Measurements from ENCODE around the gene CADM2. TPM values are rescaled to one million over a fixed set of nuclear protein-coding genes. Genes with fewer than 3 reads are reported as not detected.

Gene CADM2
- polyA plus RNA-seq, 1 donor from 2014 or later, result not detected

- Mint-ChIP-seq H3K27me3 (no peaks in the 10 kb centered on the region), H3K9me3 (peaks cover 0 to 7% (median 0%) of the 10 kb centered on the region in 3 donors), H3K4me1 (no peaks in the 10 kb centered on the region), H3K27ac (no peak overlapping the region), H3K36me3 (no peaks in the 10 kb centered on the region), H3K4me3 (no peak overlapping the region)
Observed at GRCh38 chr3:85164436-85164835, 205.6 kb downstream of the CADM2 start.

- H3K36me3 Mint-ChIP-seq, result no peaks in the 10 kb centered on the region
- H3K4me3 Mint-ChIP-seq, result no peak overlapping the region
- H3K27me3 Mint-ChIP-seq, result no peaks in the 10 kb centered on the region
- H3K27ac Mint-ChIP-seq, result no peak overlapping the region
- no peaks in the 10 kb centered on the region for H3K4me1 Mint-ChIP-seq
- H3K9me3 Mint-ChIP-seq, result peaks cover 0 to 7% (median 2%) of the 10 kb centered on the region in 3 donors
Observed at GRCh38 chr3:85167576-85167975, 208.8 kb downstream of the CADM2 start.

- H3K4me3 Mint-ChIP-seq, result no peak overlapping the region
- H3K9me3 Mint-ChIP-seq, result peaks cover 0 to 3% (median 0%) of the 10 kb centered on the region in 3 donors
- H3K27me3 Mint-ChIP-seq, result no peaks in the 10 kb centered on the region
- H3K27ac Mint-ChIP-seq, result no peak overlapping the region
- no peaks in the 10 kb centered on the region for H3K36me3 Mint-ChIP-seq
- H3K4me1 Mint-ChIP-seq, result no peaks in the 10 kb centered on the region
Observed at GRCh38 chr3:85170646-85171045, 211.9 kb downstream of the CADM2 start.

GRCh38 chr3:85171976-85172375 lies 213.2 kb downstream of the CADM2 start:
- no peaks in the 10 kb centered on the region for H3K27me3 Mint-ChIP-seq

GRCh38 chr3:85176799-85177198 lies 218.0 kb downstream of the CADM2 start:
- no peak overlapping the region for H3K4me3 Mint-ChIP-seq
- peaks cover 0 to 3% (median 3%) of the 10 kb centered on the region in 3 donors for H3K9me3 Mint-ChIP-seq

More at GRCh38 chr3:85171976-85172375, 213.2 kb downstream of the CADM2 start:
- no peaks in the 10 kb centered on the region for H3K36me3 Mint-ChIP-seq
- H3K9me3 Mint-ChIP-seq, result peaks cover 0 to 3% (median 2%) of the 10 kb centered on the region in 3 donors
- H3K4me3 Mint-ChIP-seq, result no peak overlapping the region
- H3K27ac Mint-ChIP-seq, result no peak overlapping the region
- no peaks in the 10 kb centered on the region for H3K4me1 Mint-ChIP-seq

GRCh38 chr3:85182975-85183752 lies 224.4 kb downstream of the CADM2 start:
- Mint-ChIP-seq H3K4me3 (no peak overlapping the region), H3K9me3 (peaks cover 0 to 2% (median 0%) of the 10 kb centered on the region in 3 donors), H3K27ac (no peak overlapping the region), H3K27me3 (no peaks in the 10 kb centered on the region), H3K4me1 (no peaks in the 10 kb centered on the region), H3K36me3 (no peaks in the 10 kb centered on the region)

More at GRCh38 chr3:85176799-85177198, 218.0 kb downstream of the CADM2 start:
- Mint-ChIP-seq H3K27ac (no peak overlapping the region), H3K4me1 (no peaks in the 10 kb centered on the region), H3K27me3 (no peaks in the 10 kb centered on the region), H3K36me3 (no peaks in the 10 kb centered on the region)

- Mint-ChIP-seq H3K9me3 (peaks cover 0 to 2% (median 0%) of the 10 kb centered on the region in 3 donors), H3K27ac (no peak overlapping the region), H3K4me1 (no peaks in the 10 kb centered on the region), H3K27me3 (no peaks in the 10 kb centered on the region), H3K4me3 (no peak overlapping the region), H3K36me3 (no peaks in the 10 kb centered on the region)
Observed at GRCh38 chr3:85185495-85185894, 226.7 kb downstream of the CADM2 start.

GRCh38 chr3:85189731-85190130 lies 230.9 kb downstream of the CADM2 start:
- Mint-ChIP-seq H3K4me1 (no peaks in the 10 kb centered on the region), H3K27me3 (no peaks in the 10 kb centered on the region), H3K9me3 (peaks cover 0 to 5% (median 0%) of the 10 kb centered on the region in 3 donors), H3K36me3 (no peaks in the 10 kb centered on the region), H3K4me3 (no peak overlapping the region), H3K27ac (no peak overlapping the region)

GRCh38 chr3:85193565-85193964 lies 234.8 kb downstream of the CADM2 start:
- Mint-ChIP-seq H3K9me3 (peaks cover 0 to 5% (median 0%) of the 10 kb centered on the region in 3 donors), H3K27ac (no peak overlapping the region), H3K36me3 (no peaks in the 10 kb centered on the region), H3K4me1 (no peaks in the 10 kb centered on the region), H3K27me3 (no peaks in the 10 kb centered on the region), H3K4me3 (no peak overlapping the region)

GRCh38 chr3:85208650-85209049 lies 249.9 kb downstream of the CADM2 start:
- Mint-ChIP-seq H3K4me3 (no peak overlapping the region), H3K36me3 (no peaks in the 10 kb centered on the region), H3K9me3 (peaks cover 0 to 16% (median 1%) of the 10 kb centered on the region in 3 donors), H3K27me3 (no peaks in the 10 kb centered on the region), H3K27ac (no peak overlapping the region), H3K4me1 (no peaks in the 10 kb centered on the region)

- Mint-ChIP-seq H3K4me3 (no peak overlapping the region), H3K36me3 (no peaks in the 10 kb centered on the region)
Observed at GRCh38 chr3:85210540-85210939, 251.8 kb downstream of the CADM2 start.

GRCh38 chr3:85228966-85229365 lies 270.2 kb downstream of the CADM2 start:
- Mint-ChIP-seq H3K36me3 (no peaks in the 10 kb centered on the region), H3K9me3 (peaks cover 3 to 9% (median 4%) of the 10 kb centered on the region in 3 donors), H3K27ac (no peak overlapping the region), H3K4me1 (no peaks in the 10 kb centered on the region), H3K27me3 (no peaks in the 10 kb centered on the region), H3K4me3 (no peak overlapping the region)

More at GRCh38 chr3:85210540-85210939, 251.8 kb downstream of the CADM2 start:
- peaks cover 0 to 12% (median 3%) of the 10 kb centered on the region in 3 donors for H3K9me3 Mint-ChIP-seq
- H3K27ac Mint-ChIP-seq, result no peak overlapping the region
- H3K4me1 Mint-ChIP-seq, result no peaks in the 10 kb centered on the region
- H3K27me3 Mint-ChIP-seq, result no peaks in the 10 kb centered on the region

- no peaks in the 10 kb centered on the region for H3K4me1 Mint-ChIP-seq
- no peaks in the 10 kb centered on the region for H3K27me3 Mint-ChIP-seq
- H3K4me3 Mint-ChIP-seq, result no peak overlapping the region
- H3K27ac Mint-ChIP-seq, result no peak overlapping the region
- no peaks in the 10 kb centered on the region for H3K36me3 Mint-ChIP-seq
- no peaks in the 10 kb centered on the region for H3K9me3 Mint-ChIP-seq
Observed at GRCh38 chr3:85244091-85244490, 285.3 kb downstream of the CADM2 start.

- Mint-ChIP-seq H3K27me3 (no peaks in the 10 kb centered on the region), H3K9me3 (no peaks in the 10 kb centered on the region), H3K4me3 (no peak overlapping the region), H3K4me1 (no peaks in the 10 kb centered on the region), H3K27ac (no peak overlapping the region), H3K36me3 (no peaks in the 10 kb centered on the region)
Observed at GRCh38 chr3:85244519-85244918, 285.7 kb downstream of the CADM2 start.

GRCh38 chr3:85251766-85252165 lies 293.0 kb downstream of the CADM2 start:
- Mint-ChIP-seq H3K36me3 (no peaks in the 10 kb centered on the region), H3K9me3 (peaks cover 0 to 4% (median 4%) of the 10 kb centered on the region in 3 donors), H3K27ac (no peak overlapping the region)

GRCh38 chr3:85252686-85253085 lies 293.9 kb downstream of the CADM2 start:
- Mint-ChIP-seq H3K9me3 (peaks cover 0 to 4% (median 4%) of the 10 kb centered on the region in 3 donors), H3K4me1 (peaks cover 0 to 4% (median 0%) of the 10 kb centered on the region in 3 donors), H3K4me3 (no peak overlapping the region), H3K27me3 (no peaks in the 10 kb centered on the region), H3K27ac (no peak overlapping the region), H3K36me3 (no peaks in the 10 kb centered on the region)

More at GRCh38 chr3:85251766-85252165, 293.0 kb downstream of the CADM2 start:
- no peaks in the 10 kb centered on the region for H3K27me3 Mint-ChIP-seq
- no peak overlapping the region for H3K4me3 Mint-ChIP-seq
- peaks cover 0 to 4% (median 0%) of the 10 kb centered on the region in 3 donors for H3K4me1 Mint-ChIP-seq

Measured in IgD-negative memory B cell (primary cell).